HEK293 (cell line): ENCODE results near the gene ACKR1.

Experiments used
- CTCF ChIA-PET: fragments of 350-600 bp; formaldehyde crosslinking; extraction: SDS; loops from one replicate; lab custom pipeline; 2021; ENCODE audit warnings: antibody characterized with exemption; lab: Yijun Ruan, JAX
- POLR2A ChIA-PET: fragments of 300-600 bp; formaldehyde crosslinking; extraction: SDS; loops from one replicate; lab custom pipeline; 2020; ENCODE audit warnings: antibody characterized with exemption, inconsistent platforms; lab: Yijun Ruan, JAX
- H3K27ac ChIP-seq: fragments of 200-500 bp; sonication (Bioruptor generic); 2 replicates; pipeline ENCODE4 v1.5.1; 2014; ENCODE audit warnings: low read depth, low read length, control low read depth, inconsistent platforms; ENCODE audit errors: extremely low read depth
- H3K36me3 ChIP-seq, 2 experiments: fragments of 200-500 bp in 1 of 2; sonication (Bioruptor generic) in 1 of 2; 1 replicate in 1 of 2; 2 replicates in 1 of 2; pipeline ENCODE4 v1.5.1; 2014 to 2017; ENCODE audit warnings: inconsistent platforms in 2 of 2, low read length in 2 of 2; ENCODE audit not compliant: control insufficient read depth in 2 of 2, insufficient read depth in 1 of 2
- H3K4me1 ChIP-seq: fragments of 200-500 bp; sonication (Bioruptor generic); 2 replicates; pipeline ENCODE4 v1.5.1; 2014; ENCODE audit warnings: mild to moderate bottlenecking, low read length, inconsistent platforms; ENCODE audit not compliant: control insufficient read depth, insufficient read depth
- H3K4me3 ChIP-seq: 2 replicates; pipeline ENCODE4 v1.5.1; 2011; ENCODE audit warnings: low read depth, mild to moderate bottlenecking, control low read depth, low read length, moderate library complexity
- H3K9me3 ChIP-seq: fragments of 200-500 bp; sonication (Bioruptor generic); 2 replicates; pipeline ENCODE4 v1.5.1; 2014; ENCODE audit warnings: low read depth, low read length, inconsistent platforms; ENCODE audit not compliant: control insufficient read depth, insufficient read depth
- PRDM10 ChIP-seq: fragments of 450-650 bp; formaldehyde crosslinking; IDR thresholded peaks from 2 replicates; pipeline ENCODE4 v1.5.1; 2016; ENCODE audit warnings: missing biosample characterization, missing genetic modification characterization

The ACKR1 gene

DNA sequence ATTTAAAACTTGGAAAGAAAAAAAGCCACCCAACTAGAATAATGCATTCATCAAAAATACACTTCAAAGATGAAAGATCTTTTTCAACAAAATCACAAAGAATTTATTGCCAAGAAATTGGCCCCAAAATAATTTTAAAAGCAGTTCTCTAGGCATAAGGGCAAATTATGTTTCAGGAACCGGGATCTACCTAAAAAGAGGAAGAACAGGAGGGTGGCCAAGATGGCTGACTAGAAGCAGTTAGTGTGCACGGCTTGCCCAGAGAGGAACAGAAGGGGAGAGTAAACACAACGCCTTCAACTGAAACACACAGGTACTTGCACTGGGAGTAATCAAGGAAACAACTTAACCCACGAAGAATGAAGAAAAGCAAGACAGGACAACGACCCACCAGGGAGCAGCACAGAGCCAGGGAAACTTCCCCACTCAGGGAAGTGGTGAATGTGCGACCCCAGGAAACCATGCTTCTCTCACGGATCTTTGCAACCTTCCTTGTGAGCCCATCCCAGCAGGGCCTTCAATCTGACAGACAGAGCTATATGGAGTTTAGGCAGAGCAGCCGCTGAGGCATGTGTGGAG, 46.1 kb downstream of the ACKR1 start:
- no peak overlapping the region for H3K27ac ChIP-seq
- TF ChIP-seq PRDM10 (tag by site-specific recombination): no peak
- TF ChIP-seq, all 188 proteins: peak for 0
- POLR2A ChIA-PET: no interaction called here
- CTCF ChIA-PET: interaction anchor here (0.7 kb wide), 1 partner anchor 664 kb away, joined by 5 read pairs; no protein-coding TSS in a partner anchor
- no peaks in the 10 kb centered on the region for H3K36me3 ChIP-seq
- no peaks in the 10 kb centered on the region for H3K4me1 ChIP-seq
- H3K4me3 ChIP-seq: no peak overlapping the region
- H3K9me3 ChIP-seq: no peaks in the 10 kb centered on the region
